ENCODE data around the gene UBR4.

Gene UBR4

DNA sequence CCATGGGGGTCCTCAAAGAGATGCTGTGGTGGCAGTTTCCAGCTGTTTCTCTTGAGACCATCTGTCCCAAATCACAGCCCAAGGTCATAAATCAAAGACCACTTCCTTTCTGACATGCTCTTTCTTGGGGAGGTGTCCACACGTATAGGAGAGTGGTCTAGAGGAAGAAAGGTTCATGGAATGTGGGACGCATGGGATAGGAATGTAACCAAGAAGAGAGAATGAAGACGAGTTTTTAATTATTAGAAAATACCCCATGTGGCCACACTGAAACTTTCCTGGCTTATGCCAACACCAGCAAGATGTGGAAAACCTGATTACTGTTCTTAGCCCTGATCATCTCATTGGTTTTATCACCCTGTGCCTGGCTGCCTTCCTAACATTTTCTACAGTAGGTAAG, 129.3 kb downstream of the UBR4 start:
- Histone ChIP-seq H3K27me3 (ENCODE audit: control insufficient read depth in 1 of 2, insufficient read depth in 1 of 2, low read length in 2 of 2) (no peaks in the 10 kb centered on the region), H4K91ac (ENCODE audit: low read length) (no peak overlapping the region), H3K27ac (ENCODE audit: low read length, poor library complexity, severe bottlenecking) (peak overlapping the region; percentile 97), H2BK120ac (ENCODE audit: low read depth, low read length) (no peak overlapping the region), H3K9me3 (ENCODE audit: control insufficient read depth, low read length) (no peaks in the 10 kb centered on the region), H3K4ac (ENCODE audit: low read depth in 1 of 2, low read length in 2 of 2) (peak overlapping the region in 1 of 2 experiments; percentile 3), H2BK12ac (ENCODE audit: low read length in 2 of 2) (no peak overlapping the region), H3K79me1 (replicated peaks; ENCODE audit: low read length, poor library complexity, severe bottlenecking) (peaks cover 25% of the 10 kb centered on the region), H3K36me3 (ENCODE audit: control insufficient read depth in 1 of 2, insufficient read depth in 2 of 2, low read depth in 1 of 2, low read length in 2 of 2) (peaks cover 66 to 98% of the 10 kb centered on the region in 2 experiments), H3K23ac (ENCODE audit: low read length in 2 of 2) (no peak overlapping the region), H2BK5ac (ENCODE audit: low read depth, low read length, poor library complexity, severe bottlenecking) (peak overlapping the region; percentile 92), H3K4me1 (ENCODE audit: control insufficient read depth, insufficient read depth, low read depth, low read length) (peaks cover 27% of the 10 kb centered on the region), H3K4me2 (ENCODE audit: low read length, poor library complexity, severe bottlenecking) (no peak overlapping the region), H2AFZ (ENCODE audit: low read depth, low read length) (no peak overlapping the region), H3K9ac (ENCODE audit: low read length) (peak overlapping the region; percentile 79), H3K18ac (ENCODE audit: low read depth in 1 of 2, low read length in 2 of 2) (no peak overlapping the region), H3K4me3 (ENCODE audit: insufficient read depth in 1 of 2, low read depth in 1 of 2, low read length in 2 of 2) (peak overlapping the region in 1 of 2 experiments; percentile 48), H4K8ac (ENCODE audit: low read length) (no peak overlapping the region), H2AK5ac (ENCODE audit: low read length, severe bottlenecking) (peak overlapping the region; percentile 90), H2BK15ac (ENCODE audit: low read depth, poor library complexity, severe bottlenecking) (no peak overlapping the region), H3K14ac (ENCODE audit: low read length in 2 of 2) (no peak overlapping the region)
- 40% methylated on average over 1 of the region's 3 CpGs for WGBS
- DNase-seq = peak; percentile 33

DNA sequence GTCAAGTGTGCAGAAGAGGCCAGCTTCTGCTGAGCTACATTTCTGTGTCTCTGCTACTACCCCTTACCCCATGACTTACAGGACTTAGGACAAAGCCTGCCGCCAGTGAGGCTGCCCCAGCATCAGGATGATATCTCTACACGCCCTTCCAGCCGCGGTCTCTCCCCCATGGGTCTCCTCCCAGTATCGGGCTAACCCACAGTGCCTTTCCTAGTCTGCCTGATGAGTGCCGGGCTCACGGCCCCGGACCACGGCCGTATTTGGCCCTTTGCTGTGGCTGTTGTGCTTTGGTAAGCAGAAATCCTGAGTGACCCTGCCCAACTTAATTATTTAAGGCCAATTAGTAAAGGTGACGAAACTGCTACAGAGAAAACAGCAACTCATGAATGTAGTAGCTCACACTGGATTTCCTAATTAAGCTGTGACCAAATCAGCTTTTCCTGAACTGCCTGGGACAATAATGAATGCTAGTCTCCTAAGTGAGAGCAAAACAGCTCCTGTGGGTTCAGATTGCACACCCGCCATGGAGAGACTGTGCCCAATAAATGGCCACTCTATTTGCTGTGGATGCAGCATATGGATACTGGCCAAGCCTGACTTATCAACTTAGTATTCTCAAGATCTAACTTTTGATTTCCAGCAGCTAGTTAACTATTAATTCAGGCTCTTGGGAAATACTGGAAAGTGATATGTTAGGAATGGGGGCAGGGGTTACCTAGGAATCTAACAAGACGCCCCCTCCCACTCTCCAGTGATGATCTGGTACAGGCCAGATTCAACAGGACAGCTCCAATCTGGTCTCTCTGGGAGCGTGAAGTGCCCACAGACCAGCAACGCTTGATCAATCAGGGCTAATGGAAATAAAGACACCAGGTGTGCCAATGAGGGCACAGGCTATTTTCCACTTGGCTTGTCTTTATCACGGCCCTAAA, 130.3 kb downstream of the UBR4 start:
- H3K27me3 ChIP-seq (ENCODE audit: control insufficient read depth in 1 of 2, insufficient read depth in 1 of 2, low read length in 2 of 2) = no peaks in the 10 kb centered on the region
- H3K14ac ChIP-seq (ENCODE audit: low read length in 2 of 2) = no peak overlapping the region
- H3K4me3 ChIP-seq (ENCODE audit: insufficient read depth in 1 of 2, low read depth in 1 of 2, low read length in 2 of 2) = no peak overlapping the region
- H3K79me1 ChIP-seq (replicated peaks; ENCODE audit: low read length, poor library complexity, severe bottlenecking) = peaks cover 25% of the 10 kb centered on the region
- no peak overlapping the region for H2BK12ac ChIP-seq (ENCODE audit: low read length in 2 of 2)
- H3K9ac ChIP-seq (ENCODE audit: low read length) = peak overlapping the region; percentile 79
- H3K4ac ChIP-seq (ENCODE audit: low read depth in 1 of 2, low read length in 2 of 2) = no peak overlapping the region
- H3K18ac ChIP-seq (ENCODE audit: low read depth in 1 of 2, low read length in 2 of 2) = no peak overlapping the region
- H2AK5ac ChIP-seq (ENCODE audit: low read length, severe bottlenecking) = peak overlapping the region; percentile 90
- H2BK15ac ChIP-seq (ENCODE audit: low read depth, poor library complexity, severe bottlenecking) = no peak overlapping the region
- no peak overlapping the region for H3K4me2 ChIP-seq (ENCODE audit: low read length, poor library complexity, severe bottlenecking)
- no peak overlapping the region for H3K23ac ChIP-seq (ENCODE audit: low read length in 2 of 2)
- H3K9me3 ChIP-seq (ENCODE audit: control insufficient read depth, low read length) = no peaks in the 10 kb centered on the region
- no peak overlapping the region for H2AFZ ChIP-seq (ENCODE audit: low read depth, low read length)
- no peak overlapping the region for H2BK120ac ChIP-seq (ENCODE audit: low read depth, low read length)
- peak overlapping the region; percentile 97 for H3K27ac ChIP-seq (ENCODE audit: low read length, poor library complexity, severe bottlenecking)
- H4K8ac ChIP-seq (ENCODE audit: low read length) = no peak overlapping the region
- peaks cover 27% of the 10 kb centered on the region for H3K4me1 ChIP-seq (ENCODE audit: control insufficient read depth, insufficient read depth, low read depth, low read length)
- WGBS = 98% methylated on average over 16 of the region's 16 CpGs
- peaks cover 67 to 99% of the 10 kb centered on the region in 2 experiments for H3K36me3 ChIP-seq (ENCODE audit: control insufficient read depth in 1 of 2, insufficient read depth in 2 of 2, low read depth in 1 of 2, low read length in 2 of 2)
- H2BK5ac ChIP-seq (ENCODE audit: low read depth, low read length, poor library complexity, severe bottlenecking) = peak overlapping the region; percentile 92
- H4K91ac ChIP-seq (ENCODE audit: low read length) = no peak overlapping the region
- DNase-seq = no peak

DNA sequence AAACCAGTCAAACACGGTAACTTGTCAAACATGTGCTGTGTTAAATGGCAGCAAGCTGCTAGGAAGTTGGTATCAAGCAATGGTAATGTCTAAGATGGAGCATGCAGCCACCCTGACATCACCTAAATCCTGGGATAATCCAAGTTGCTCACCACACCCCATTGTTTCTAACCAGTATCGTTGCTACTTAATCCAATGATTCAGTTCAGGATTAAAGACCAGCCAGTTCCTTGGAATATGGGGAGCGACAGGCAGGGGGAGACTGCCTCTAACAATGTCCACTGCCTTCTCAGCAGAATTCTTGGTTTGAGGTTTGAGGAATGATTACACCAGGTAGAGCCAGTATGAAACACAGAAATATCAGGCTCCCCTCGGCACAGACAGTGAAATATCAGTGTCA, 131.5 kb downstream of the UBR4 start:
- no peak overlapping the region for H2BK120ac ChIP-seq (ENCODE audit: low read depth, low read length)
- H3K9ac ChIP-seq (ENCODE audit: low read length) = no peak overlapping the region
- no peak overlapping the region for H3K27ac ChIP-seq (ENCODE audit: low read length, poor library complexity, severe bottlenecking)
- no peaks in the 10 kb centered on the region for H3K9me3 ChIP-seq (ENCODE audit: control insufficient read depth, low read length)
- H4K91ac ChIP-seq (ENCODE audit: low read length) = no peak overlapping the region
- DNase-seq = no peak
- no peak overlapping the region for H2BK12ac ChIP-seq (ENCODE audit: low read length in 2 of 2)
- no peak overlapping the region for H3K4me3 ChIP-seq (ENCODE audit: insufficient read depth in 1 of 2, low read depth in 1 of 2, low read length in 2 of 2)
- no peak overlapping the region for H2BK15ac ChIP-seq (ENCODE audit: low read depth, poor library complexity, severe bottlenecking)
- H3K14ac ChIP-seq (ENCODE audit: low read length in 2 of 2) = no peak overlapping the region
- no peak overlapping the region for H3K18ac ChIP-seq (ENCODE audit: low read depth in 1 of 2, low read length in 2 of 2)
- no peak overlapping the region for H3K4me2 ChIP-seq (ENCODE audit: low read length, poor library complexity, severe bottlenecking)
- H3K27me3 ChIP-seq (ENCODE audit: control insufficient read depth in 1 of 2, insufficient read depth in 1 of 2, low read length in 2 of 2) = no peaks in the 10 kb centered on the region
- H3K79me1 ChIP-seq (replicated peaks; ENCODE audit: low read length, poor library complexity, severe bottlenecking) = peaks cover 23% of the 10 kb centered on the region
- H3K36me3 ChIP-seq (ENCODE audit: control insufficient read depth in 1 of 2, insufficient read depth in 2 of 2, low read depth in 1 of 2, low read length in 2 of 2) = peaks cover 70 to 99% of the 10 kb centered on the region in 2 experiments
- no peak overlapping the region for H4K8ac ChIP-seq (ENCODE audit: low read length)
- no peak overlapping the region for H2AFZ ChIP-seq (ENCODE audit: low read depth, low read length)
- no peak overlapping the region for H2AK5ac ChIP-seq (ENCODE audit: low read length, severe bottlenecking)
- peaks cover 26% of the 10 kb centered on the region for H3K4me1 ChIP-seq (ENCODE audit: control insufficient read depth, insufficient read depth, low read depth, low read length)
- H2BK5ac ChIP-seq (ENCODE audit: low read depth, low read length, poor library complexity, severe bottlenecking) = no peak overlapping the region
- WGBS = 96% methylated on average over 4 of the region's 4 CpGs
- H3K4ac ChIP-seq (ENCODE audit: low read depth in 1 of 2, low read length in 2 of 2) = no peak overlapping the region
- no peak overlapping the region for H3K23ac ChIP-seq (ENCODE audit: low read length in 2 of 2)

DNA sequence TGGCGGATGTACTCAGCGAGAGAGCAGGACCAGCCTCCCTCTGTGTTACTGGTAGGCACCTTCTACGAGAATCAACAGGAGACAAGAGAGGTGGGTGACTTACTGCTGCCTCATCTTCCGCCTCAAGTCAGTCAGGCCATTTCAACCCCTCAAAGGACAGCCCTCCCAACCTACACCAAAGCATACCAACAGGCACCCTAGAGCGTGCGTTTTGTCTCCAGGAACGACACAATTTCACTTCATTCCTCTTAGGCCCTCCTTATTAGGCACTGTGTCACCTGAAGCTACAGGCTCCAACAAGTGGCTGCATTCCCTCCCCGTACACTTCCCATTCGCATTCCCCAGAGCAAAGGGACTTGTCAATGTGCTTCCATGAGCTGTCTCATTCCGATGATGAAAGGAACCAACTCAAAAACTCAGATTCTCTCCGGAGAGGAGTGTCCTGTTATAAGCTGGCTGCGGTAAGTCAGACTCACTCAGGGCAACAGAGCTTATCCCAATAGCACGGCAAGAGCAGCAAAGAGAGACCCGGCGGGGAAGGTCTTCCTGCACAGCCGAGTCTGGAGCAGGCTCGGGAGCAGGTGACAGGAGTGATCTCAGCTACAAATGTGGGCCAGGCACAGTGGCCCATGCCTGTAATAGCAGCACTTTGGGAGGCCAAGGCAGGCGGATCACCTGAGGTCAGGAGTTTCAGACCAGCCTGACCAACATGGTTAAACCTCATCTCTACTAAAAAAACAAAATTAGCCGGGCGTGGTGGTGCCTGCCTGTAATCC, 133.0 kb downstream of the UBR4 start:
- Histone ChIP-seq H2AFZ (ENCODE audit: low read depth, low read length) (no peak overlapping the region), H2BK15ac (ENCODE audit: low read depth, poor library complexity, severe bottlenecking) (no peak overlapping the region), H3K79me1 (replicated peaks; ENCODE audit: low read length, poor library complexity, severe bottlenecking) (peaks cover 21% of the 10 kb centered on the region), H3K4me2 (ENCODE audit: low read length, poor library complexity, severe bottlenecking) (no peak overlapping the region), H2BK12ac (ENCODE audit: low read length in 2 of 2) (no peak overlapping the region), H3K27ac (ENCODE audit: low read length, poor library complexity, severe bottlenecking) (no peak overlapping the region), H3K27me3 (ENCODE audit: control insufficient read depth in 1 of 2, insufficient read depth in 1 of 2, low read length in 2 of 2) (no peaks in the 10 kb centered on the region), H3K18ac (ENCODE audit: low read depth in 1 of 2, low read length in 2 of 2) (no peak overlapping the region), H4K91ac (ENCODE audit: low read length) (no peak overlapping the region), H3K23ac (ENCODE audit: low read length in 2 of 2) (no peak overlapping the region), H3K4me1 (ENCODE audit: control insufficient read depth, insufficient read depth, low read depth, low read length) (peaks cover 18% of the 10 kb centered on the region), H3K36me3 (ENCODE audit: control insufficient read depth in 1 of 2, insufficient read depth in 2 of 2, low read depth in 1 of 2, low read length in 2 of 2) (peaks cover 76 to 96% of the 10 kb centered on the region in 2 experiments), H3K14ac (ENCODE audit: low read length in 2 of 2) (no peak overlapping the region), H2BK120ac (ENCODE audit: low read depth, low read length) (no peak overlapping the region), H3K9ac (ENCODE audit: low read length) (no peak overlapping the region), H3K4me3 (ENCODE audit: insufficient read depth in 1 of 2, low read depth in 1 of 2, low read length in 2 of 2) (no peak overlapping the region), H3K4ac (ENCODE audit: low read depth in 1 of 2, low read length in 2 of 2) (no peak overlapping the region), H4K8ac (ENCODE audit: low read length) (no peak overlapping the region), H2AK5ac (ENCODE audit: low read length, severe bottlenecking) (no peak overlapping the region), H3K9me3 (ENCODE audit: control insufficient read depth, low read length) (no peaks in the 10 kb centered on the region), H2BK5ac (ENCODE audit: low read depth, low read length, poor library complexity, severe bottlenecking) (no peak overlapping the region)
- WGBS = 92% methylated on average over 20 of the region's 20 CpGs
- DNase-seq = no peak

Data from mesenchymal stem cell (in vitro differentiated cells and primary cell).